GM18858 (cell line): ENCODE results near the gene KLHL10.
"Not testable (repeated sequence)": the region's sequence is repeated elsewhere in the genome, so short reads cannot be mapped to it uniquely, and the experiment has no call there.

ENCODE experiments used
- ATAC-seq: cut with Tn5 transposase; IDR thresholded peaks from one replicate; pipeline ENCODE4 v1.9.1; 2021; ENCODE audit not compliant: unreplicated experiment

KLHL10 gene

GRCh38 chr17:41849251-41849990 lies 11.8 kb downstream of the KLHL10 start:
- ATAC-seq: no peak

- ATAC-seq: not testable (repeated sequence)
Observed at GRCh38 chr17:41851382-41851781, 13.8 kb downstream of the KLHL10 start.

GRCh38 chr17:41860254-41860931 lies 22.8 kb downstream of the KLHL10 start:
- ATAC-seq: no peak

- no peak for ATAC-seq
Observed at GRCh38 chr17:41863074-41863848, 25.6 kb downstream of the KLHL10 start.

GRCh38 chr17:41864498-41864835 lies 26.8 kb downstream of the KLHL10 start:
- ATAC-seq: peak; percentile 18

GRCh38 chr17:41864836-41865595 lies 27.4 kb downstream of the KLHL10 start, which contains the start of gene KLHL11:
Gene KLHL11 (minus strand): TSS chr17:41865423. CDS start chr17:41865370, 53 bp downstream.
- ATAC-seq: peak; percentile 81

GRCh38 chr17:41865596-41865893 lies 27.9 kb downstream of the KLHL10 start:
- ATAC-seq: no peak

GRCh38 chr17:41868568-41868967 lies 30.9 kb downstream of the KLHL10 start:
- no peak for ATAC-seq

- no peak for ATAC-seq
Observed at GRCh38 chr17:41869426-41869825, 31.8 kb downstream of the KLHL10 start.

GRCh38 chr17:41870097-41870496 lies 32.5 kb downstream of the KLHL10 start:
- ATAC-seq: no peak

- ATAC-seq: no peak
Observed at GRCh38 chr17:41870627-41871026, 33.0 kb downstream of the KLHL10 start.

- no peak for ATAC-seq
Observed at GRCh38 chr17:41871789-41872188, 34.2 kb downstream of the KLHL10 start.

- ATAC-seq: no peak
Observed at GRCh38 chr17:41873559-41874292, 36.1 kb downstream of the KLHL10 start.

- ATAC-seq: not testable (repeated sequence)
Observed at GRCh38 chr17:41874293-41874670, 36.7 kb downstream of the KLHL10 start.

- no peak for ATAC-seq
Observed at GRCh38 chr17:41880130-41880529, 42.5 kb downstream of the KLHL10 start.

- ATAC-seq: no peak
Observed at GRCh38 chr17:41882756-41883155, 45.1 kb downstream of the KLHL10 start.

GRCh38 chr17:41885733-41886132 lies 48.1 kb downstream of the KLHL10 start:
- ATAC-seq: no peak

GRCh38 chr17:41888332-41888965 lies 50.8 kb downstream of the KLHL10 start:
- no peak for ATAC-seq

- no peak for ATAC-seq
Observed at GRCh38 chr17:41891135-41892020, 53.8 kb downstream of the KLHL10 start.
